Neutrophil (primary cell): ENCODE measurements around the gene GSC2.

Experiments
- H3K27ac ChIP-seq: fragments of 200-600 bp; sonication (generic); 2 replicates; pipeline ENCODE4 v1.5.1; 2016; ENCODE audit warnings: mild to moderate bottlenecking, moderate library complexity
- H3K27me3 ChIP-seq: fragments of 200-600 bp; sonication (generic); 2 replicates; pipeline ENCODE4 v1.6.0; 2016; ENCODE audit warnings: mild to moderate bottlenecking
- H3K36me3 ChIP-seq: fragments of 200-600 bp; sonication (generic); 2 replicates; pipeline ENCODE4 v1.5.1; 2017
- H3K4me1 ChIP-seq, 2 experiments: fragments of 200-600 bp in 1 of 2; sonication (generic) in 1 of 2; 1 replicate in 1 of 2; 2 replicates in 1 of 2; pipeline versions ENCODE4 v1.5.1 to v1.6.1; 2013 to 2016; ENCODE audit warnings: low read depth in 1 of 2, low read length in 1 of 2, mild to moderate bottlenecking in 1 of 2, moderate library complexity in 1 of 2; ENCODE audit not compliant: control insufficient read depth in 1 of 2, insufficient read depth in 1 of 2
- H3K4me3 ChIP-seq, 2 experiments: fragments of 200-600 bp in 1 of 2; sonication (generic) in 1 of 2; 1 replicate in 1 of 2; 2 replicates in 1 of 2; pipeline ENCODE4 v1.5.1; 2013 to 2016; ENCODE audit warnings: low read depth in 1 of 2, low read length in 1 of 2, mild to moderate bottlenecking in 1 of 2, moderate library complexity in 1 of 2
- H3K9me3 ChIP-seq: fragments of 200-600 bp; sonication (generic); 2 replicates; pipeline ENCODE4 v1.5.1; 2016
- TF ChIP-seq, protein P1 (sequence below): fragments of 200-600 bp; sonication (generic); IDR thresholded peaks from 2 replicates; pipeline ENCODE4 v1.5.1; 2016; ENCODE audit warnings: antibody characterized with exemption

The GSC2 gene

DNA sequence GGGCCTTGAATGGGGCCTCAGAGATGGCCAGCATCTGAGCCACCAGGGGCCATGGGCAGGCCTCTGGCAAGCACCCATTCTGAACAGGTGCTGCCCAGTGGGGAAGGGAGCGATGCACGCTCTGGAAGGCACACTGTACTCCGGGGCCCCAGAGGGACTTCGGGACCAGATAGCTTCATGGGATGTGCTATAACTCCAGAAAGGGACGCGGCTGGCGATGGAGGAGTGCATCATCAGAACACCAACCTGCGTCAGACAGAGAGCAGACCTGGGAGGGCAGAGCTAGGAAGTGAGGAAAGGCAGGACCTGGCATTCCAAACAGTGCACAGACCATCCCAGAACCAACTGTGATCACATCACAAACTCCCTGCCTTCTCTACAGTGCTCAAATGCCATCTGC lies 44.6 kb downstream of the GSC2 start:
- Histone ChIP-seq H3K36me3 (no peaks in the 10 kb centered on the region), H3K4me1 (peaks cover 53 to 78% of the 10 kb centered on the region in 2 experiments), H3K27me3 (no peaks in the 10 kb centered on the region), H3K4me3 (no peak overlapping the region), H3K9me3 (no peaks in the 10 kb centered on the region), H3K27ac (peak overlapping the region; percentile 96)
- TF ChIP-seq, protein P1, sequence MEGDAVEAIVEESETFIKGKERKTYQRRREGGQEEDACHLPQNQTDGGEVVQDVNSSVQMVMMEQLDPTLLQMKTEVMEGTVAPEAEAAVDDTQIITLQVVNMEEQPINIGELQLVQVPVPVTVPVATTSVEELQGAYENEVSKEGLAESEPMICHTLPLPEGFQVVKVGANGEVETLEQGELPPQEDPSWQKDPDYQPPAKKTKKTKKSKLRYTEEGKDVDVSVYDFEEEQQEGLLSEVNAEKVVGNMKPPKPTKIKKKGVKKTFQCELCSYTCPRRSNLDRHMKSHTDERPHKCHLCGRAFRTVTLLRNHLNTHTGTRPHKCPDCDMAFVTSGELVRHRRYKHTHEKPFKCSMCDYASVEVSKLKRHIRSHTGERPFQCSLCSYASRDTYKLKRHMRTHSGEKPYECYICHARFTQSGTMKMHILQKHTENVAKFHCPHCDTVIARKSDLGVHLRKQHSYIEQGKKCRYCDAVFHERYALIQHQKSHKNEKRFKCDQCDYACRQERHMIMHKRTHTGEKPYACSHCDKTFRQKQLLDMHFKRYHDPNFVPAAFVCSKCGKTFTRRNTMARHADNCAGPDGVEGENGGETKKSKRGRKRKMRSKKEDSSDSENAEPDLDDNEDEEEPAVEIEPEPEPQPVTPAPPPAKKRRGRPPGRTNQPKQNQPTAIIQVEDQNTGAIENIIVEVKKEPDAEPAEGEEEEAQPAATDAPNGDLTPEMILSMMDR, result no peak

DNA sequence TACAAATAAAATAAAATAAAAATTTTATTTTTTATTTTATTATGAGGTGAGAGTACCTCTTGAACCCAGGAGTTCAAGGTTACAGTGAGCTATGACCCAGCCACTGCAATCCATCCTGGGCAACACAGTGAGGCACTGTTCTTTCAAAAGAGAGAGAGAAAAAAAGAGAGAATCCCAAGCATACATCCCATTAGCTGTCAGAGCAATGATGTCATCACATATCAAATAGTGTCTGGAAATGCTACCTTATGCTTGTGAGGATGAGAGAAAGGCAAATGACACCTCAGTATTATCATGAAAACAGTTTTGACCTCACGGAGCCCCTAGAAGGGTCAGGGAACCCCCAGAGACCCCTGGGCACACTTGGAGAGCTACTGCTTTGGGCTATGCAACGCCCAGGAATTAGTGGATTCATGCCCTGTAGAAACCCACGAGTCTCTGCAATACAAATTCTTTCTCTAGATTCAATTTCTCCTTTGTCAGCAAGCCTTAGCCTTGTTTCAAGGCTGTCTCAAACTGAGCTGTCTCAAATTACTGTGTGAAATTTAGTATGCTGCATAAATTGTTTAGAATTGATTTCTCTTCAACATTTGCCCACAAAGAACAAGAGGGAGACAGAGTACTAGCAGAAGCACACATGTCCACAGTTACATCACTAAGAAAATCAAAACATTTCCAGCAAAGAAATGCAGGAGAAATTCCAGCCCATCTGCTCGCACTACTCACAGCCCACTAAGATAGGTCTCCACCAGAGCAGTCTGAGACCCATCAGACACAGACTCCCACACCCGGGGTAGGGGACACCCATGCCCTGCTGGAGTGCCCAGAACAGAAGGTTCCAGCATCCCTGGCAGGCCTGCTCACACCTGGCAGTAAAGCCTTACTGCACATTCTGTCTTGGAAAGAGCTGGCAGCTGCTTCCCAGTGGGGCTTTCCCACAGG lies 45.9 kb downstream of the GSC2 start:
- Histone ChIP-seq H3K27me3 (no peaks in the 10 kb centered on the region), H3K27ac (peak overlapping the region; percentile 96), H3K9me3 (no peaks in the 10 kb centered on the region), H3K4me1 (peaks cover 52 to 78% of the 10 kb centered on the region in 2 experiments), H3K36me3 (no peaks in the 10 kb centered on the region), H3K4me3 (no peak overlapping the region)
- TF ChIP-seq, protein P1, result no peak

DNA sequence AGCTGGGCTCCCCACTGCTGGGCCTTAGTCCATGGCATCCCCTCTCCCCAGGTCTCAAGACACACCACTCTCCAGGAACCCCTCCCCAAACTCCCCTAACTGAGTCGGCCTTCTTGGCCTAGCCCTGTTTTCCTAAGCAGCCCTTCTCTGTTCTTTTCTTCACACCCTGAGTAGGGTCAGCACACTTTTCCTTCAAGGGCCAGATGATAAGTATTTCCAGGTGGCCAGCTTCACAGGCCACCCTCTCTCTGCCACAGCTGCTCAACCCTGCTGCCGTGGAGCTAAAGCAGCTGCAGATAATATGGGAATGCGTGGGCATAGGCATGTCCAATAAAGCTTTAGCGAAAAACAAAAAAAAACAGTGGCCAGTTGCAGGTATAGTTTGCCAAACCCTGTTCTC lies 51.9 kb downstream of the GSC2 start:
- H3K27ac ChIP-seq, result peak overlapping the region; percentile 96

DNA sequence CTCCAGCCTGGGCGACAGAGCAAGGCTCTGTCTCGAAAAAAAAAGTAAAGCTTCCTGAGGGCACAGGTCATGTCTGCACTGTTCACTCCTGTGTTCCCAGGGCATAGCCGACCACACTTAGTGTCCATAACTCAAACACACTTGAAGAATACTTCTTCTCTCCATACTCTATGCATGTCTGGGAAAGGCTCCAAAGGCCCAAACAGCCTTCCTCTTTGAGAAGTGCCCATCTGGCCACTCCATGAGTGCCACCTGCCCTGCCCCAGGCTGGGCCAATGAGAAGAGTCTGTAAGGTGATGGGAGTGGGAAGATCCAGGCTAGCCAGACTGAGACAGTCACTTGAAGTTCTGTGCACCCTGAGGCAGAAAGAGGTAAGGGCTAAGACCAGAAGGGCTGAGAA lies 52.6 kb downstream of the GSC2 start:
- H3K36me3 ChIP-seq, result peaks cover 10% of the 10 kb centered on the region
- H3K27me3 ChIP-seq, result no peaks in the 10 kb centered on the region
- peaks cover 58 to 79% of the 10 kb centered on the region in 2 experiments for H3K4me1 ChIP-seq
- peak overlapping the region in 1 of 2 experiments; percentile 10 for H3K4me3 ChIP-seq
- TF ChIP-seq, protein P1, result no peak
- peak overlapping the region; percentile 96 for H3K27ac ChIP-seq
- no peaks in the 10 kb centered on the region for H3K9me3 ChIP-seq

More for the DNA sequence above, 51.9 kb downstream of the GSC2 start:
- Histone ChIP-seq H3K9me3 (no peaks in the 10 kb centered on the region), H3K4me3 (no peak overlapping the region), H3K27me3 (no peaks in the 10 kb centered on the region), H3K4me1 (peaks cover 52 to 73% of the 10 kb centered on the region in 2 experiments), H3K36me3 (peaks cover 10% of the 10 kb centered on the region)
- TF ChIP-seq, protein P1, result no peak
